HCT116 (cell line): Measurements from ENCODE around the gene SOBP. TPM values are rescaled to one million over a fixed set of nuclear protein-coding genes. Genes with fewer than 3 reads are reported as not detected.

Experiments used
- ATAC-seq: fragments of 200-7000 bp; cut with Tn5 transposase; 2 replicates; pipeline ENCODE4 v1.9.1; 2020; ENCODE audit warnings: mild to moderate bottlenecking, moderate library complexity
- BruUV-seq: library from RNA; stranded (reverse); fragments of 400-500 nt; replicated peaks from 2 replicates; lab custom pipeline; 2021; lab: Mats Ljungman, UMichigan
- CTCF ChIA-PET: fragments of 300-600 bp; sonication (Branson Sonifier 250); formaldehyde crosslinking; loops from one replicate; lab custom pipeline; 2021; ENCODE audit warnings: antibody characterized with exemption; lab: Charles Lee
- POLR2A ChIA-PET: fragments of 300-600, 350-600 bp; sonication (Branson Sonifier 250); formaldehyde crosslinking; loops from one replicate; lab custom pipeline; 2021; ENCODE audit warnings: antibody characterized with exemption; lab: Charles Lee
- RAD21 ChIA-PET, 2 experiments: fragments of 300-600 bp; sonication (Branson Sonifier 250); formaldehyde crosslinking; loops; one replicate each; lab custom pipeline; 2023; ENCODE audit warnings: low total read pairs in 2 of 2; ENCODE audit not compliant: uncharacterized antibody in 2 of 2, unreplicated experiment in 2 of 2, low non-redundant PET in 1 of 2; lab: Charles Lee
- DNase-seq: peaks from one replicate; pipeline ENCODE4 v3.0.0-alpha.2; 2010; ENCODE audit warnings: low read depth, low spot score
- H2AFZ ChIP-seq: fragments of 200-600 bp; shearing (Covaris generic), sonication (generic); 2 replicates; pipeline ENCODE4 v1.6.1; 2017; ENCODE audit warnings: low read depth, mixed run types, mixed read lengths, antibody characterized with exemption, low read length; ENCODE audit not compliant: poor library complexity, severe bottlenecking
- H3K27ac ChIP-seq: 2 replicates; pipeline ENCODE4 v1.5.1; 2012; ENCODE audit warnings: low read depth, low read length
- H3K27me3 ChIP-seq: fragments of 200-600 bp; sonication (generic); 2 replicates; pipeline ENCODE4 v1.6.1; 2016; ENCODE audit warnings: mixed run types, low read length, mixed read lengths; ENCODE audit not compliant: insufficient read depth
- H3K36me3 ChIP-seq, 2 experiments: fragments of 200-500 bp in 1 of 2; fragments of 200-600 bp in 1 of 2; sonication (Bioruptor generic) in 1 of 2; sonication (generic) in 1 of 2; 2 replicates each; pipeline versions ENCODE4 v1.5.1 to v1.6.1; 2014 to 2016; ENCODE audit warnings: low read length in 2 of 2, inconsistent platforms in 1 of 2, mixed read lengths in 1 of 2, mixed run types in 1 of 2; ENCODE audit not compliant: insufficient read depth in 2 of 2, control insufficient read depth in 1 of 2
- H3K4me1 ChIP-seq, 2 experiments: fragments of 200-600 bp in 1 of 2; sonication (generic) in 1 of 2; 2 replicates each; pipeline versions ENCODE4 v1.5.1 to v1.6.1; 2012 to 2017; ENCODE audit warnings: low read length in 2 of 2, inconsistent platforms in 1 of 2, mild to moderate bottlenecking in 1 of 2, mixed read lengths in 1 of 2, mixed run types in 1 of 2, moderate library complexity in 1 of 2; ENCODE audit not compliant: insufficient read depth in 2 of 2, control insufficient read depth in 1 of 2
- H3K4me2 ChIP-seq: fragments of 200-600 bp; sonication (generic); 2 replicates; pipeline ENCODE4 v1.6.1; 2017; ENCODE audit warnings: mixed run types, low read length, mixed read lengths
- H3K4me3 ChIP-seq, 2 experiments: fragments of 200-600 bp in 1 of 2; sonication (generic) in 1 of 2; replicated peaks in 1 of 2; 2 replicates each; pipeline ENCODE4 v1.5.1; 2011 to 2016; ENCODE audit warnings: low read length in 2 of 2, control low read depth in 1 of 2, low read depth in 1 of 2, mild to moderate bottlenecking in 1 of 2, mixed read lengths in 1 of 2, mixed run types in 1 of 2
- H3K79me2 ChIP-seq: fragments of 200-600 bp; sonication (generic); 2 replicates; pipeline ENCODE4 v1.6.1; 2017; ENCODE audit warnings: mild to moderate bottlenecking, mixed run types, low read length, moderate library complexity, mixed read lengths; ENCODE audit not compliant: insufficient read depth
- H3K9ac ChIP-seq: fragments of 200-600 bp; sonication (generic); 2 replicates; pipeline ENCODE4 v1.6.1; 2016; ENCODE audit warnings: low read length, mixed read lengths
- H3K9me2 ChIP-seq: fragments of 200-600 bp; sonication (generic), shearing (Covaris generic); 2 replicates; pipeline ENCODE4 v1.6.1; 2017; ENCODE audit warnings: mixed run types, mild to moderate bottlenecking, moderate library complexity; ENCODE audit not compliant: insufficient read depth
- H3K9me3 ChIP-seq, 2 experiments: fragments of 200-500 bp in 1 of 2; fragments of 200-600 bp in 1 of 2; sonication (Bioruptor generic) in 1 of 2; sonication (generic) in 1 of 2; 2 replicates each; pipeline ENCODE4 v1.6.1; 2014 to 2017; ENCODE audit warnings: low read length in 2 of 2, mixed read lengths in 2 of 2, inconsistent platforms in 1 of 2, low read depth in 1 of 2, mild to moderate bottlenecking in 1 of 2, mixed run types in 1 of 2, moderate library complexity in 1 of 2; ENCODE audit not compliant: control insufficient read depth in 1 of 2, insufficient read depth in 1 of 2
- H4K20me1 ChIP-seq: fragments of 200-600 bp; sonication (generic), shearing (Covaris generic); 2 replicates; pipeline ENCODE4 v1.6.1; 2017; ENCODE audit warnings: mixed run types, mild to moderate bottlenecking, moderate library complexity; ENCODE audit not compliant: insufficient read depth
- CBX3 ChIP-seq: IDR thresholded peaks from 2 replicates; pipeline ENCODE4 v1.6.1; 2012; ENCODE audit warnings: low read depth
- EGR1 ChIP-seq: IDR thresholded peaks from 2 replicates; pipeline ENCODE4 v1.6.1; 2012; ENCODE audit warnings: low read depth
- EZH2phosphoT487 ChIP-seq: fragments of 200-600 bp; IDR thresholded peaks from 2 replicates; pipeline ENCODE4 v1.6.1; 2018; ENCODE audit warnings: antibody characterized with exemption, borderline replicate concordance
- YY1 ChIP-seq: IDR thresholded peaks from 2 replicates; pipeline ENCODE4 v1.6.1; 2011; ENCODE audit warnings: low read length, low read depth, moderate library complexity, mild to moderate bottlenecking; ENCODE audit not compliant: insufficient replicate concordance; ENCODE audit errors: extremely low read depth
- intact Hi-C: fragments of 100-400 bp; cut with micrococcal nuclease; formaldehyde crosslinking; loops from 2 replicates; pipeline ENCODE4 v1.10.0; 2022
- total RNA-seq: library from RNA; stranded (reverse); gene quantifications from one replicate; pipeline ENCODE4 v1.2.1, GENCODE V29; 2021; ENCODE audit not compliant: unreplicated experiment
- TF ChIP-seq, protein P1 (sequence below), 3 experiments: fragments of 200-600 bp in 1 of 3; sonication (generic) in 1 of 3; IDR thresholded peaks in 2 of 3; conservative IDR thresholded peaks in 1 of 3; 2 replicates each; pipeline ENCODE4 v1.5.1; 2012 to 2017; ENCODE audit warnings: low read depth in 2 of 3, low read length in 2 of 3, antibody characterized with exemption in 1 of 3, borderline replicate concordance in 1 of 3, control low read depth in 1 of 3, mild to moderate bottlenecking in 1 of 3, mixed read lengths in 1 of 3, mixed run types in 1 of 3, moderate library complexity in 1 of 3; ENCODE audit not compliant: insufficient read depth in 1 of 3
- TF ChIP-seq, protein P2 (sequence below): IDR thresholded peaks from 2 replicates; pipeline ENCODE4 v1.6.1; 2012; ENCODE audit warnings: low read depth
- TF ChIP-seq, protein P3 (sequence below): IDR thresholded peaks from 2 replicates; pipeline ENCODE4 v1.6.1; 2011; ENCODE audit warnings: mild to moderate bottlenecking, low read length, moderate library complexity; ENCODE audit not compliant: insufficient replicate concordance; ENCODE audit errors: extremely low read depth

SOBP gene
- total RNA-seq, 1 experiment from 2014 or later: 2.6 TPM

GRCh38 chr6:107656401-107656800 is 166.5 kb downstream of the SOBP start (continued):
- TF ChIP-seq, protein P1, sequence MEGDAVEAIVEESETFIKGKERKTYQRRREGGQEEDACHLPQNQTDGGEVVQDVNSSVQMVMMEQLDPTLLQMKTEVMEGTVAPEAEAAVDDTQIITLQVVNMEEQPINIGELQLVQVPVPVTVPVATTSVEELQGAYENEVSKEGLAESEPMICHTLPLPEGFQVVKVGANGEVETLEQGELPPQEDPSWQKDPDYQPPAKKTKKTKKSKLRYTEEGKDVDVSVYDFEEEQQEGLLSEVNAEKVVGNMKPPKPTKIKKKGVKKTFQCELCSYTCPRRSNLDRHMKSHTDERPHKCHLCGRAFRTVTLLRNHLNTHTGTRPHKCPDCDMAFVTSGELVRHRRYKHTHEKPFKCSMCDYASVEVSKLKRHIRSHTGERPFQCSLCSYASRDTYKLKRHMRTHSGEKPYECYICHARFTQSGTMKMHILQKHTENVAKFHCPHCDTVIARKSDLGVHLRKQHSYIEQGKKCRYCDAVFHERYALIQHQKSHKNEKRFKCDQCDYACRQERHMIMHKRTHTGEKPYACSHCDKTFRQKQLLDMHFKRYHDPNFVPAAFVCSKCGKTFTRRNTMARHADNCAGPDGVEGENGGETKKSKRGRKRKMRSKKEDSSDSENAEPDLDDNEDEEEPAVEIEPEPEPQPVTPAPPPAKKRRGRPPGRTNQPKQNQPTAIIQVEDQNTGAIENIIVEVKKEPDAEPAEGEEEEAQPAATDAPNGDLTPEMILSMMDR (IDR thresholded peaks at IDR 0.05 in 2 of 3, conservative IDR thresholded peaks at IDR 0.05 in 1 of 3; ENCODE audit: borderline replicate concordance in 1 of 3, insufficient read depth in 1 of 3, low read depth in 2 of 3, low read length in 2 of 3): no peak
- TF ChIP-seq EZH2phosphoT487: no peak
- TF ChIP-seq, all 23 proteins: peak for 0

DNA sequence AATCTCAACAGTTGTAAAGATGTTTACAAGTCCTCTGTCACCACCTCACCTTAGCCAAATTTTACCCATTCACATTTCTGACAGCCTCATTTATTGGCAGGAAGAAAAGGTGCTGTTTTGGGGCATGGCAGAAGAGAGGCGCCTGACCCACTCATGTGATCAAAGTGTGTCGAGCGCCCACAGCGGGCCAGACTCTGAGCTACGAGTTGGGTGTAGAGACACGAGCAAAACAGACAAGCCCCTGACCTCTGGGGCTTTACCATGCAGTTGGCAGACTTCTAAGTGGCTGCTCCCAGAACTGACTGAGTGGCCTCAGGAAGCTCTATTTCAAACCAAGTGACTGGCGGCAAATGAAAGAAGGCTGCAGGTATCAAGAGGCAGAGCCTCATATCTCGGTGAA is 167.0 kb downstream of the SOBP start:
- POLR2A ChIA-PET: no interaction called here
- H3K4me2 ChIP-seq: no peak overlapping the region
- ATAC-seq (no peak), DNase-seq (no peak)
- CTCF ChIA-PET: no interaction called here
- RAD21 ChIA-PET: no interaction called here
- H3K79me2 ChIP-seq: no peaks in the 10 kb centered on the region
- no peaks in the 10 kb centered on the region for H3K27me3 ChIP-seq
- H3K9ac ChIP-seq: no peak overlapping the region
- H3K9me3 ChIP-seq: no peaks in the 10 kb centered on the region
- H3K9me2 ChIP-seq: no peaks in the 10 kb centered on the region
- H3K4me3 ChIP-seq: no peak overlapping the region
- H4K20me1 ChIP-seq: no peaks in the 10 kb centered on the region
- BruUV-seq: no TSS peak
- TF ChIP-seq CBX3 (no peak), EGR1 (no peak), YY1 (no peak)
- TF ChIP-seq, protein P2, sequence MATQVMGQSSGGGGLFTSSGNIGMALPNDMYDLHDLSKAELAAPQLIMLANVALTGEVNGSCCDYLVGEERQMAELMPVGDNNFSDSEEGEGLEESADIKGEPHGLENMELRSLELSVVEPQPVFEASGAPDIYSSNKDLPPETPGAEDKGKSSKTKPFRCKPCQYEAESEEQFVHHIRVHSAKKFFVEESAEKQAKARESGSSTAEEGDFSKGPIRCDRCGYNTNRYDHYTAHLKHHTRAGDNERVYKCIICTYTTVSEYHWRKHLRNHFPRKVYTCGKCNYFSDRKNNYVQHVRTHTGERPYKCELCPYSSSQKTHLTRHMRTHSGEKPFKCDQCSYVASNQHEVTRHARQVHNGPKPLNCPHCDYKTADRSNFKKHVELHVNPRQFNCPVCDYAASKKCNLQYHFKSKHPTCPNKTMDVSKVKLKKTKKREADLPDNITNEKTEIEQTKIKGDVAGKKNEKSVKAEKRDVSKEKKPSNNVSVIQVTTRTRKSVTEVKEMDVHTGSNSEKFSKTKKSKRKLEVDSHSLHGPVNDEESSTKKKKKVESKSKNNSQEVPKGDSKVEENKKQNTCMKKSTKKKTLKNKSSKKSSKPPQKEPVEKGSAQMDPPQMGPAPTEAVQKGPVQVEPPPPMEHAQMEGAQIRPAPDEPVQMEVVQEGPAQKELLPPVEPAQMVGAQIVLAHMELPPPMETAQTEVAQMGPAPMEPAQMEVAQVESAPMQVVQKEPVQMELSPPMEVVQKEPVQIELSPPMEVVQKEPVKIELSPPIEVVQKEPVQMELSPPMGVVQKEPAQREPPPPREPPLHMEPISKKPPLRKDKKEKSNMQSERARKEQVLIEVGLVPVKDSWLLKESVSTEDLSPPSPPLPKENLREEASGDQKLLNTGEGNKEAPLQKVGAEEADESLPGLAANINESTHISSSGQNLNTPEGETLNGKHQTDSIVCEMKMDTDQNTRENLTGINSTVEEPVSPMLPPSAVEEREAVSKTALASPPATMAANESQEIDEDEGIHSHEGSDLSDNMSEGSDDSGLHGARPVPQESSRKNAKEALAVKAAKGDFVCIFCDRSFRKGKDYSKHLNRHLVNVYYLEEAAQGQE: no peak
- TF ChIP-seq, protein P3, sequence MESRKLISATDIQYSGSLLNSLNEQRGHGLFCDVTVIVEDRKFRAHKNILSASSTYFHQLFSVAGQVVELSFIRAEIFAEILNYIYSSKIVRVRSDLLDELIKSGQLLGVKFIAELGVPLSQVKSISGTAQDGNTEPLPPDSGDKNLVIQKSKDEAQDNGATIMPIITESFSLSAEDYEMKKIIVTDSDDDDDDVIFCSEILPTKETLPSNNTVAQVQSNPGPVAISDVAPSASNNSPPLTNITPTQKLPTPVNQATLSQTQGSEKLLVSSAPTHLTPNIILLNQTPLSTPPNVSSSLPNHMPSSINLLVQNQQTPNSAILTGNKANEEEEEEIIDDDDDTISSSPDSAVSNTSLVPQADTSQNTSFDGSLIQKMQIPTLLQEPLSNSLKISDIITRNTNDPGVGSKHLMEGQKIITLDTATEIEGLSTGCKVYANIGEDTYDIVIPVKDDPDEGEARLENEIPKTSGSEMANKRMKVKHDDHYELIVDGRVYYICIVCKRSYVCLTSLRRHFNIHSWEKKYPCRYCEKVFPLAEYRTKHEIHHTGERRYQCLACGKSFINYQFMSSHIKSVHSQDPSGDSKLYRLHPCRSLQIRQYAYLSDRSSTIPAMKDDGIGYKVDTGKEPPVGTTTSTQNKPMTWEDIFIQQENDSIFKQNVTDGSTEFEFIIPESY: no peak
- H3K27ac ChIP-seq: no peak overlapping the region
- intact Hi-C loops: loop anchor here (5.0 kb wide), 2 partner anchors 340 to 480 kb away; no protein-coding TSS in a partner anchor
- no peak overlapping the region for H2AFZ ChIP-seq
- peaks cover 0 to 13% of the 10 kb centered on the region in 2 experiments; a peak in 2 of 4 replicates for H3K4me1 ChIP-seq
- H3K36me3 ChIP-seq: no peaks in the 10 kb centered on the region
